Stimulated activated CD4-positive, alpha-beta T cell treated with anti-CD3 and anti-CD28 coated beads, Interleukin-2, amount 100 ng/mL, for 48 hours (primary cell): ENCODE measurements around the gene FTH1.
A peak's percentile ranks its signal among the peaks of the same experiment; 100 is the strongest.
"Not testable (repeated sequence)": the region's sequence is repeated elsewhere in the genome, so short reads cannot be mapped to it uniquely, and the experiment has no call there.

Experiments used
- DNase-seq, 2 donors: peaks; one replicate each; pipeline ENCODE4 v3.0.0-alpha.2; 2020

FTH1 gene

GRCh38 chr11:61978703-61979661 is 11.5 kb upstream of the FTH1 start:
- DNase-seq, result no peak

GRCh38 chr11:61976813-61977475 is 9.5 kb upstream of the FTH1 start:
- no peak for DNase-seq

- DNase-seq, result no peak
These were observed 9.0 kb upstream of the FTH1 start for GRCh38 chr11:61976420-61976800.

GRCh38 chr11:61975638-61976419 is 8.4 kb upstream of the FTH1 start:
- no peak for DNase-seq

- no peak for DNase-seq
These were observed 7.6 kb upstream of the FTH1 start for GRCh38 chr11:61974766-61975631.

GRCh38 chr11:61973476-61974162 is 6.2 kb upstream of the FTH1 start:
- DNase-seq, result no peak

GRCh38 chr11:61972672-61973475 is 5.4 kb upstream of the FTH1 start:
- DNase-seq, result no peak

GRCh38 chr11:61972112-61972671 is 4.8 kb upstream of the FTH1 start:
- no peak for DNase-seq

- peak in 1 of 2 donors; percentile 31 for DNase-seq
These were observed 4.0 kb upstream of the FTH1 start for GRCh38 chr11:61971248-61972111.

GRCh38 chr11:61969838-61970662 is 2.6 kb upstream of the FTH1 start:
- no peak for DNase-seq

- no peak for DNase-seq
These were observed 1.9 kb upstream of the FTH1 start for GRCh38 chr11:61969391-61969758.

- DNase-seq, result no peak
These were observed 1.4 kb upstream of the FTH1 start for GRCh38 chr11:61968758-61969390.

- DNase-seq, result peak; percentile 29 to 30
These were observed 707 bp upstream of the FTH1 start for GRCh38 chr11:61967924-61968757.

GRCh38 chr11:61966734-61967115 is 709 bp downstream of the FTH1 start:
- DNase-seq, result no peak

- not testable (repeated sequence) for DNase-seq
These were observed 2.7 kb downstream of the FTH1 start for GRCh38 chr11:61964666-61965271.

GRCh38 chr11:61964058-61964665 is 3.3 kb downstream of the FTH1 start:
- no peak for DNase-seq
